IPS-18c (cell line): ENCODE results near the gene NDST4.

ENCODE experiments used
- H3K4me3 ChIP-seq: 2 replicates; pipeline ENCODE4 v1.7.0; 2013; ENCODE audit warnings: low read depth, mild to moderate bottlenecking, low read length, moderate library complexity; ENCODE audit not compliant: insufficient read depth
- H3K9me3 ChIP-seq: one replicate; pipeline ENCODE4 v1.6.1; 2013; ENCODE audit warnings: mild to moderate bottlenecking, low read length, moderate library complexity; ENCODE audit not compliant: control insufficient read depth, insufficient read depth

The NDST4 gene

GRCh38 chr4:114780205-114780604 is 333.2 kb downstream of the NDST4 start:
- Histone ChIP-seq H3K4me3 (no peak overlapping the region), H3K9me3 (no peaks in the 10 kb centered on the region)
